HUES48 (cell line): ENCODE results near the gene DDX20.

Experiments used
- H3K27ac ChIP-seq: one replicate; pipeline ENCODE4 v1.7.0; 2013; ENCODE audit warnings: low read depth, low read length, inconsistent platforms
- H3K27me3 ChIP-seq: 2 replicates; pipeline ENCODE4 v1.6.1; 2013; ENCODE audit warnings: mild to moderate bottlenecking, low read length; ENCODE audit not compliant: control insufficient read depth, insufficient read depth
- H3K36me3 ChIP-seq: 2 replicates; pipeline ENCODE4 v1.6.1; 2013; ENCODE audit warnings: low read length; ENCODE audit not compliant: control insufficient read depth, insufficient read depth
- H3K4me1 ChIP-seq: 2 replicates; pipeline ENCODE4 v1.6.1; 2013; ENCODE audit warnings: mild to moderate bottlenecking, low read length; ENCODE audit not compliant: control insufficient read depth, insufficient read depth
- H3K4me3 ChIP-seq: 2 replicates; pipeline ENCODE4 v1.5.1; 2013; ENCODE audit warnings: mild to moderate bottlenecking, low read depth, low read length
- H3K9ac ChIP-seq: 2 replicates; pipeline ENCODE4 v1.6.1; 2013; ENCODE audit warnings: mild to moderate bottlenecking, low read depth, low read length, moderate library complexity
- H3K9me3 ChIP-seq: 2 replicates; pipeline ENCODE4 v1.6.1; 2013; ENCODE audit warnings: low read length; ENCODE audit not compliant: control insufficient read depth, insufficient read depth

Gene DDX20

GRCh38 chr1:111803951-111804350 lies 48.2 kb downstream of the DDX20 start:
- H3K4me1 ChIP-seq: no peaks in the 10 kb centered on the region
- 0 out of 2 replicates have a peak, but pooled peaks cover 3% of the 10 kb centered on the region for H3K9me3 ChIP-seq
- no peak overlapping the region for H3K4me3 ChIP-seq
- no peaks in the 10 kb centered on the region for H3K36me3 ChIP-seq
- no peaks in the 10 kb centered on the region for H3K27me3 ChIP-seq
- H3K27ac ChIP-seq: no peak overlapping the region
- H3K9ac ChIP-seq: no peak overlapping the region

GRCh38 chr1:111804776-111805175 lies 49.1 kb downstream of the DDX20 start:
- no peaks in the 10 kb centered on the region for H3K36me3 ChIP-seq
- H3K4me3 ChIP-seq: no peak overlapping the region
- no peak overlapping the region for H3K9ac ChIP-seq
- H3K4me1 ChIP-seq: no peaks in the 10 kb centered on the region
- H3K27me3 ChIP-seq: no peaks in the 10 kb centered on the region
- no peaks in the 10 kb centered on the region for H3K9me3 ChIP-seq
- H3K27ac ChIP-seq: no peak overlapping the region

GRCh38 chr1:111805251-111805650 lies 49.5 kb downstream of the DDX20 start:
- Histone ChIP-seq H3K27ac (no peak overlapping the region), H3K36me3 (no peaks in the 10 kb centered on the region), H3K9me3 (no peaks in the 10 kb centered on the region), H3K9ac (no peak overlapping the region), H3K4me3 (no peak overlapping the region), H3K27me3 (no peaks in the 10 kb centered on the region), H3K4me1 (no peaks in the 10 kb centered on the region)

- Histone ChIP-seq H3K4me1 (no peaks in the 10 kb centered on the region), H3K36me3 (no peaks in the 10 kb centered on the region), H3K4me3 (no peak overlapping the region), H3K9me3 (no peaks in the 10 kb centered on the region), H3K27me3 (no peaks in the 10 kb centered on the region), H3K9ac (no peak overlapping the region), H3K27ac (no peak overlapping the region)
These were observed 56.2 kb downstream of the DDX20 start for GRCh38 chr1:111811891-111812290.

GRCh38 chr1:111812306-111812705 lies 56.6 kb downstream of the DDX20 start:
- Histone ChIP-seq H3K4me1 (no peaks in the 10 kb centered on the region), H3K4me3 (no peak overlapping the region), H3K9ac (no peak overlapping the region), H3K9me3 (no peaks in the 10 kb centered on the region), H3K36me3 (no peaks in the 10 kb centered on the region), H3K27me3 (no peaks in the 10 kb centered on the region), H3K27ac (no peak overlapping the region)

GRCh38 chr1:111813440-111814304 lies 58.0 kb downstream of the DDX20 start:
- H3K27me3 ChIP-seq: no peaks in the 10 kb centered on the region
- H3K9me3 ChIP-seq: no peaks in the 10 kb centered on the region
- H3K36me3 ChIP-seq: no peaks in the 10 kb centered on the region
- H3K4me1 ChIP-seq: no peaks in the 10 kb centered on the region
- H3K9ac ChIP-seq: no peak overlapping the region
- no peak overlapping the region for H3K27ac ChIP-seq
- H3K4me3 ChIP-seq: no peak overlapping the region

- no peaks in the 10 kb centered on the region for H3K4me1 ChIP-seq
- H3K36me3 ChIP-seq: no peaks in the 10 kb centered on the region
- H3K9me3 ChIP-seq: no peaks in the 10 kb centered on the region
- no peak overlapping the region for H3K4me3 ChIP-seq
- H3K27ac ChIP-seq: no peak overlapping the region
- H3K9ac ChIP-seq: no peak overlapping the region
- H3K27me3 ChIP-seq: no peaks in the 10 kb centered on the region
These were observed 58.6 kb downstream of the DDX20 start for GRCh38 chr1:111814305-111814628.

GRCh38 chr1:111814642-111815041 lies 58.9 kb downstream of the DDX20 start:
- Histone ChIP-seq H3K4me3 (no peak overlapping the region), H3K9ac (no peak overlapping the region), H3K9me3 (no peaks in the 10 kb centered on the region), H3K36me3 (no peaks in the 10 kb centered on the region), H3K4me1 (no peaks in the 10 kb centered on the region), H3K27me3 (no peaks in the 10 kb centered on the region), H3K27ac (no peak overlapping the region)
